ENCODE measurements around the gene RFLNA. TPM values are rescaled to one million over a fixed set of nuclear protein-coding genes. Genes with fewer than 3 reads are reported as not detected.

Gene RFLNA
- total and polyA plus RNA-seq, 2 of the 13 experiments (the other 11 are each of a cell fraction or from before 2014, with no cell fraction given): not detected

- TF ChIP-seq ZNF281 (CRISPR knock-in tag; IDR thresholded peaks at IDR 0.05; ENCODE audit: borderline replicate concordance) (no peak), ETS1 (CRISPR knock-in tag; IDR thresholded peaks at IDR 0.05) (no peak), GATAD2A (CRISPR knock-in tag; IDR thresholded peaks at IDR 0.05) (no peak), CREB3 (CRISPR knock-in tag; IDR thresholded peaks at IDR 0.05) (no peak), MTF2 (CRISPR knock-in tag; IDR thresholded peaks at IDR 0.05; ENCODE audit: borderline replicate concordance) (no peak), BCL6 (CRISPR knock-in tag; IDR thresholded peaks at IDR 0.05) (no peak), ZNF558 (CRISPR knock-in tag; IDR thresholded peaks at IDR 0.05; ENCODE audit: borderline replicate concordance) (no peak), HOXA7 (CRISPR knock-in tag; IDR thresholded peaks at IDR 0.05) (no peak), ZNF138 (CRISPR knock-in tag; IDR thresholded peaks at IDR 0.05; ENCODE audit: low read depth) (no peak), USF2 (IDR thresholded peaks at IDR 0.05; ENCODE audit: low read depth, low read length) (no peak), USF2 (CRISPR knock-in tag; IDR thresholded peaks at IDR 0.05; ENCODE audit: borderline replicate concordance) (no peak), GRHL1 (CRISPR knock-in tag; conservative IDR thresholded peaks at IDR 0.05) (no peak)
Measured at GRCh38 chr12:124336184-124336437, 41.2 kb downstream of the RFLNA start (continued).
